ENCODE measurements around the gene UBALD2. TPM values are rescaled to one million over a fixed set of nuclear protein-coding genes. Genes with fewer than 3 reads are reported as not detected.

UBALD2 gene
- total RNA-seq, 3 donors from 2014 or later = 11.1 to 15.1 (median 13.0) TPM

DNA sequence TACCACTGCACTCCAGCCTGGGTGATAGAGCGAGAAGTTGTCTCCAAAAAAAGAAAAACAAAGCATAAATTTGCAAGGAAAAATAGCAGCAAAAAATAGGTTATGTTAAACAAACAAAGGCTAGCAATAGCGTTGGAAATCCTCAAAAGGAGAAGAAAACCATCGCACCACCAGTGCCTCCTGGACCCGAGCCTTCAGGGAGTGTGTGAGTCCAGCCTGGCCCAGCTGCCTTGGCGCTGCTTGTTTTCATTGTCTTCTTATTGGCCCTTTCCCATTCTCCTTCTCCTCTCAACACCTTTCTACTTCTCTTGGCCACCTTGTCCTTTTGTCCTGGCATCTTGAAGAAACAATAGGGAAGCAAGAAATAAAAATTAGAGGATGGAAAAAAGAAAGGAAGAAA is 4.5 kb upstream of the UBALD2 start:
- no peak for TF ChIP-seq POLR2AphosphoS5 (IDR thresholded peaks at IDR 0.05)
- peaks cover 0 to 14% of the 10 kb centered on the region in 2 donors for H3K4me1 ChIP-seq
- peak overlapping the region in 1 of 2 donors; percentile 33 for H3K27ac ChIP-seq

DNA sequence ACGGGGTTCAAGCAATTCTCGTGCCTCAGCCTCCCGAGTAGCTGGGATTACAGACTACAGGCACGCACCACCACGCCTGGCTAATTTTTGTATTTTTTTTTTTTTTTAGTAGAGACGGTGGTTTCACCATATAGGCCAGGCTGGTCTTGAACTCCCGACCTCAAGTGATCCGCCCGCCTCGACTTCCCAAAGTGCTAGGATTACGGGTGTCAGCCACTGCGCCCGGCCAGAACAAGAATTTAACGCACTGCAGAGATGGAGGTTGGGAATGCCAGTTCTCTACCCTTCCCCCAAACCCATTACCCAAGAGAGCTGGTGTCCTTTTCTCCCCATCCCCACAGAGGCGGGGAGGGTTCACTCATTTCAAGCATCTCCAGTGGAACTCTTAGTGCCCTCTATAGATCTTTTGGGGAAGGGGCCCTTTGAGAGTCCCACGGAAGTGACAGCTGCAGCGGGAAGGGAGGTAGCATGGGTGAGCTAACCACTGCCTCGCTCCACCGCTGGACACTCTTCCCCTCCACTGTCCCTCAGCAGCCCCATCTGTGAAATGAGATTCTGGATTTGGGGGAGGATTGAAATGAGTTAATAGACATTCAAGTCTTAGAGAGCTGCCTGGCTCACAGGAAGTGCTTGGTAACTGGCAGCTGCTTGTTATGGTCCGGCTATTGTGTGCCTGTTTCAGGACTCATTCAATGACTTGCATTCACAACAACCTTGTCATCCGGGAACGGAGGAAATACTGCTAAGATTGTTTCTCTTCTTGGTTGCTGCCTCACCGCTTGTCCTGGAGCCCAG is 3.5 kb upstream of the UBALD2 start:
- Histone ChIP-seq H3K27ac (peak overlapping the region; percentile 88 to 97), H3K4me1 (peaks cover under 1 to 14% of the 10 kb centered on the region in 2 donors), H3K36me3 (no peaks in the 10 kb centered on the region), H3K9me3 (no peaks in the 10 kb centered on the region), H3K27me3 (no peaks in the 10 kb centered on the region), H3K4me3 (no peak overlapping the region)
- no peak for TF ChIP-seq POLR2A (IDR thresholded peaks at IDR 0.05)
- TF ChIP-seq POLR2AphosphoS5 (IDR thresholded peaks at IDR 0.05) = no peak
- no peak for TF ChIP-seq CTCF (IDR thresholded peaks at IDR 0.05)
- intact Hi-C loops (cut with DNase I; ENCODE audit: low total_unique reads) = no loop called here
- DNase-seq (ENCODE audit: low spot score in 2 of 2) = no peak

More for the DNA sequence above, 4.5 kb upstream of the UBALD2 start:
- no peaks in the 10 kb centered on the region for H3K36me3 ChIP-seq
- H3K27me3 ChIP-seq = no peaks in the 10 kb centered on the region
- H3K9me3 ChIP-seq = no peaks in the 10 kb centered on the region
- no peak overlapping the region for H3K4me3 ChIP-seq
- no peak for DNase-seq (ENCODE audit: low spot score in 2 of 2)
- intact Hi-C loops (cut with DNase I; ENCODE audit: low total_unique reads) = no loop called here

DNA sequence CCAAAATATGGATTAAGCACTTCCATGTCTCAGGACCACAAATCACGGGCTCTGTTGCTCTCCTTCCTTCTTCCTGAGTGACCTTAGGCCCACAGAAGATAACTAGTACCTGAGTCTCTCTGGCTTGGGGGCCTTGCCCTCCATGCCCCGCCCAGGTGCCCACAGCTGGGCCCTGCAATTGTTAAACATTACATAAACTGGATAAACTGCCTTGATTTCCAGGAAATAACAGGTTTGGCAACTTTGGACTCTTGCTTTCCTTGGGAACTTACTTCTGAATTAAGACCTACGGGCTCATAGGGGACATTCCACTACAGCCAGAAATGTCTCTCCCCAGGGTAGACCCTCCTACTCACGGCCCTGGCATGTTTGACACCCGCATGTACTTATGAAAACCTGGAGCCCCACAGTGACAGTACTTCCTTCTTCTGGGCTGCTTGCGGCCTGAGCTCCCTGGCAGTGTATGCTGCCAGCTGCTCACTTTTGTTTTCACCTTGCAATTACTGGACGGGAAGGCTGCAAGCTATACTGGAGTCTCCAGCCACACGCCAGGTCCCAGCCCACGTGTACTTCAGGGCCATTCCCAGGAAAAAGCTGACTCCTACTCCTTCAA is 2.3 kb upstream of the UBALD2 start:
- no peaks in the 10 kb centered on the region for H3K36me3 ChIP-seq
- peak overlapping the region; percentile 88 to 97 for H3K27ac ChIP-seq
- intact Hi-C loops (cut with DNase I; ENCODE audit: low total_unique reads) = no loop called here
- peak overlapping the region in 1 of 3 donors; percentile 6 for H3K4me3 ChIP-seq
- TF ChIP-seq POLR2A (IDR thresholded peaks at IDR 0.05) (no peak), POLR2AphosphoS5 (IDR thresholded peaks at IDR 0.05) (peak in 2 of 3 donors; percentile 61 to 64)
- DNase-seq (ENCODE audit: low spot score in 2 of 2) = peak in 1 of 2 donors; percentile 84
- no peaks in the 10 kb centered on the region for H3K9me3 ChIP-seq
- H3K4me1 ChIP-seq = peaks cover 9 to 20% of the 10 kb centered on the region in 2 donors
- no peaks in the 10 kb centered on the region for H3K27me3 ChIP-seq

DNA sequence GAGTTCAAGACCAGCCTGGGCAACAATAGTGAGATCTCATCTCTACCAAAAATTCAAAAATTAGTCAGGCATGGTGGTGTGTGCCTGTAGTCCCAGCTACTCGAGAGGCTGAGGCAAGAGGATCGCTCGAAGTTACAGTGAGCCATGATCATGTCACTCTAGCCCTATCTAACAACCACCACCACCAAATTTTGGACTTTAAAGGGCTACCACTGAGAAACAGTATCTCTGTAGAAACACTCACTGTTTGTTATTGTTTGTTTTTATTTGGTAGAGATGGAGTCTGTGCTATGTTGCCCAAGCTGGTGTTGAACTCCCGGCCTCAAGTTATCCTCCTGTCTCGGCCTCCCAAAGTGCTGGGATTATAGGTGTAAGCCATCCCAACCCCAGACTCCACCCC is 1.3 kb upstream of the UBALD2 start:
- H3K4me1 ChIP-seq = peaks cover 19 to 25% of the 10 kb centered on the region in 2 donors

DNA sequence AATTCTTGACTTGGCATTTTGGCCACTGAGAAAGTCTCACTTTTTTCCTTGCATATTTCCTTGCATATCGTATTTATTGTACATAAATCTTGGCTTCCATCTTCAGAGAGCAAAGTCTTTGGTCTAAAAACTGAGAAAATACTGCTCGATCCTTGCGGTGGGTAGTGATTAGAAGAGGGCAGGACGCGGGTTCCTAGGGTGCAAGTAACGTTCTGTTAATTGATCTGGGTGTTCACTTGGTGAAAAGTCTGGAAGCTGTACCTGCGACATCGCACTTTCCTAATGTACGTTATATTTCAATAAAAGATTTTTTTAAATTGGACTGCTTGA is 758 bp upstream of the UBALD2 start:
- intact Hi-C loops (cut with DNase I; ENCODE audit: low total_unique reads) = no loop called here
- Histone ChIP-seq H3K4me1 (peaks cover 24 to 29% of the 10 kb centered on the region in 2 donors), H3K27ac (peak overlapping the region; percentile 85 to 97), H3K36me3 (no peaks in the 10 kb centered on the region), H3K27me3 (no peaks in the 10 kb centered on the region), H3K9me3 (no peaks in the 10 kb centered on the region), H3K4me3 (peak overlapping the region in 2 of 3 donors; percentile 20 to 95)
- TF ChIP-seq POLR2AphosphoS5 (IDR thresholded peaks at IDR 0.05) = no peak
- no peak for TF ChIP-seq CTCF (IDR thresholded peaks at IDR 0.05)
- no peak for TF ChIP-seq POLR2A (IDR thresholded peaks at IDR 0.05)
- DNase-seq (ENCODE audit: low spot score in 2 of 2) = no peak

More for the DNA sequence above, 1.3 kb upstream of the UBALD2 start:
- H3K27me3 ChIP-seq = no peaks in the 10 kb centered on the region
- H3K36me3 ChIP-seq = no peaks in the 10 kb centered on the region
- peak overlapping the region; percentile 88 to 97 for H3K27ac ChIP-seq
- no peak overlapping the region for H3K4me3 ChIP-seq
- intact Hi-C loops (cut with DNase I; ENCODE audit: low total_unique reads) = no loop called here
- DNase-seq (ENCODE audit: low spot score in 2 of 2) = peak in 1 of 2 donors; percentile 16
- TF ChIP-seq CTCF (IDR thresholded peaks at IDR 0.05) (no peak), POLR2AphosphoS5 (IDR thresholded peaks at IDR 0.05) (no peak), POLR2A (IDR thresholded peaks at IDR 0.05) (no peak)
- no peaks in the 10 kb centered on the region for H3K9me3 ChIP-seq

Measured in breast epithelium (tissue), 4 donors.